ENCODE results near the gene LACTB. TPM values are rescaled to one million over a fixed set of nuclear protein-coding genes. Genes with fewer than 3 reads are reported as not detected.

Gene LACTB
- total and polyA plus RNA-seq, 2 experiments from 2014 or later, result 26.5 to 31.0 TPM

DNA sequence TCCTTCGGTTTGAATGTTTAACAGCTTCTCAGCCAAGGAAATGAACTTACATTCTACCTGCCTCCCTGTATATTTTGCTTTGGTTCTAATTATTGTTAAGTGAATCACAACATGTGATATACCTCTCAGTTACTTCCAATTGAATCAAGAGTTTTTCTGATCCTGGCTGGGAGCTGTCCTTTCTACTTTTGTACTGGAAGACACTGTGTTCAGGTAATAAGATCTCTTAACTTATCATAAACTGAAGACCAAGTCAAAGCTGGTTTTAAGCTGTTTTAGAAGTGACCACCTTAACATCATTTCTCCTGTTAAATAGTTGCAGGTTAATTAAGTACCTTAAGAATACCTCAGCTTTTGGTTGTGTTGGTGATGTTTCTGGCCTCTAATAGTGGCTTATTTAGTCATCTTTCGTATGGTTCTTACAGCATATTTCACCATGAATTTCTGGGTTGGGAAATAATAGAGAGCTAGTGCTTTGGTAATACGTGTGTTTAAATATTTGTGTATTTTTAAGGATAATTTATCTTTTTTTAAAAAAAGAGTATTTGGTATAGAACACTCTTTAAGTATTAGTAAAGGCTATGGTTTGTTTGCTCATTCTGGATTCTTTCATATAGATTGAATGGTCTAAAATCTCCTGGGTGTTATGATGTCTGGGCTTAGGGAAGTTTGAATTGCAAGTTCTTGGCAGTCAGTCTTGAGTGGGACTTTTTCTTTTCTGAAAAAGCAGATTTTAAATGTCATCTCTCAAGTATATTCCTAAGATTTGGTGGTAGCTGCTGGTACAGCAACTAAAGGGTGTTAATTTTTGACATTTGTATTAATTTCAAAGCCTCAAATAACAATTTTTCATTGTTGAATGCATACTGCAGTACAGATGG, 69.3 kb downstream of the LACTB start:
- 82% methylated on average over 3 of the region's 3 CpGs for WGBS (ENCODE audit: low lambda C conversion rate, missing lambda C conversion rate)
- Histone ChIP-seq H4K20me1 (ENCODE audit: insufficient read depth, poor library complexity, severe bottlenecking) (no peaks in the 10 kb centered on the region), H3K79me2 (peaks cover 63% of the 10 kb centered on the region), H3K9me2 (replicated peaks; ENCODE audit: insufficient read depth) (no peaks in the 10 kb centered on the region), H3K36me3 (replicated peaks; ENCODE audit: insufficient read depth, low read depth) (no peaks in the 10 kb centered on the region), H3K4me2 (peak overlapping the region; percentile 91), H3K27me3 (no peaks in the 10 kb centered on the region), H3K9me3 (ENCODE audit: low read depth) (no peaks in the 10 kb centered on the region), H2AFZ (no peak overlapping the region), H3K4me1 (ENCODE audit: insufficient read depth) (peaks cover 6% of the 10 kb centered on the region), H3K4me3 (no peak overlapping the region), H3K27ac (no peak overlapping the region)
- TF ChIP-seq EZH2phosphoT487 (IDR thresholded peaks at IDR 0.05; ENCODE audit: low read depth, severe bottlenecking, unreplicated experiment), result no peak
- no peak for TF ChIP-seq EZH2 (IDR thresholded peaks at IDR 0.05; ENCODE audit: borderline replicate concordance)
- TF ChIP-seq CTCF (IDR thresholded peaks at IDR 0.05; ENCODE audit: poor library complexity), result no peak
- DNase-seq (ENCODE audit: low spot score), result no peak

Other genes with a start within 250 kb of the LACTB start
- 283 and 291 TPM in 2 replicates for gene TPM1, start 79.1 kb upstream of the LACTB start, total RNA-seq
- gene TPM1, start 79.1 kb upstream of the LACTB start, polyA plus RNA-seq, result 353 and 477 TPM in 2 replicates
- 97.3 and 134 TPM in 2 replicates for gene RPS27L, start 35.6 kb downstream of the LACTB start, total RNA-seq
- gene RPS27L, start 35.6 kb downstream of the LACTB start, polyA plus RNA-seq, result 525 and 528 TPM in 2 replicates
- 36.9 and 40.5 TPM in 2 replicates for gene RAB8B, start 67.7 kb downstream of the LACTB start, total RNA-seq
- 11.7 and 16.4 TPM in 2 replicates for gene RAB8B, start 67.7 kb downstream of the LACTB start, polyA plus RNA-seq
- gene APH1B, start 155.7 kb downstream of the LACTB start, total RNA-seq, result 19.5 and 19.9 TPM in 2 replicates
- 29.8 and 37.9 TPM in 2 replicates for gene APH1B, start 155.7 kb downstream of the LACTB start, polyA plus RNA-seq